ENCODE results near the gene ADGRL3.

ADGRL3 gene

DNA sequence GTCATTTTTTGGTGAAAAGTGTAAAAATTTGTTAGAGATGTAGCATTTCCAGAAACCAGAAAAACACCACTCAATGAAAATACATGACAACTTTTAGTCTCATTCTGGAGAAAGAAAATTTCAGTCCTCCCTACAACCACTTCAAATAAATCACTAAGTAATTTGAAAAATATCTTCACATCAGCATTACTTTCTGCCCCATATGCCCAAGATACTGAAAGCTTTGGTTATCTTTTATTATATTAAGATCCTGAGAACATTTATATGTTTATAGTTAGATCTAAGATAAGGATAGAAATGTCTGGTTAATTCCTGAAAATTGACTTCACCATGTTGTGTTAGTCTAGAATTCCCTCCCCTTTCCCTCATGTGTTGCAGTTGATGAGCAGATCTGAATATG is 119.0 kb downstream of the ADGRL3 start:
- H3K4me3 ChIP-seq (ENCODE audit: control insufficient read depth, low read depth, low read length), result no peak overlapping the region
- TF ChIP-seq, protein P1, sequence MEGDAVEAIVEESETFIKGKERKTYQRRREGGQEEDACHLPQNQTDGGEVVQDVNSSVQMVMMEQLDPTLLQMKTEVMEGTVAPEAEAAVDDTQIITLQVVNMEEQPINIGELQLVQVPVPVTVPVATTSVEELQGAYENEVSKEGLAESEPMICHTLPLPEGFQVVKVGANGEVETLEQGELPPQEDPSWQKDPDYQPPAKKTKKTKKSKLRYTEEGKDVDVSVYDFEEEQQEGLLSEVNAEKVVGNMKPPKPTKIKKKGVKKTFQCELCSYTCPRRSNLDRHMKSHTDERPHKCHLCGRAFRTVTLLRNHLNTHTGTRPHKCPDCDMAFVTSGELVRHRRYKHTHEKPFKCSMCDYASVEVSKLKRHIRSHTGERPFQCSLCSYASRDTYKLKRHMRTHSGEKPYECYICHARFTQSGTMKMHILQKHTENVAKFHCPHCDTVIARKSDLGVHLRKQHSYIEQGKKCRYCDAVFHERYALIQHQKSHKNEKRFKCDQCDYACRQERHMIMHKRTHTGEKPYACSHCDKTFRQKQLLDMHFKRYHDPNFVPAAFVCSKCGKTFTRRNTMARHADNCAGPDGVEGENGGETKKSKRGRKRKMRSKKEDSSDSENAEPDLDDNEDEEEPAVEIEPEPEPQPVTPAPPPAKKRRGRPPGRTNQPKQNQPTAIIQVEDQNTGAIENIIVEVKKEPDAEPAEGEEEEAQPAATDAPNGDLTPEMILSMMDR (IDR thresholded peaks at IDR 0.05; ENCODE audit: control insufficient read depth, insufficient read depth, low read depth, low read length, missing control alignments), result no peak
- DNase-seq (ENCODE audit: low read depth), result no peak

DNA sequence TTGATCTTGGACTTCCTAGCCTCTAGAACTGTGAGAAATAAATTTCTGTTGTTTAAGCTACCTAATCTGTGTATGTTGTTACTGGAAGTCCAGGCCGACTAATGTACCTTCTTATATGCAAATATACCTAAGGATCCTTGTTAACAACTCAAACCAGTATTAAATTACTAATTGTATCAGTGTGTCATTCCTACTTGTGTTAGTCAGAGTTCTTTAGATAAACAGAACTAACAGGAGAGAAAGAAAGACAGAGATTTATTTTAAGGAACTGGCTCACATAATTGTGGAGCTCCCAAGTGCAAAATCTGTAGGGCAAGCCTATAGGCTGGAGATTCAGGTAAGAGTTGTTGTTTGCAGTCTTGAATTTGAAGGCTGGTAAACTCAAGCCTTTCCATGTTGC is 120.0 kb downstream of the ADGRL3 start:
- no peak overlapping the region for H3K4me3 ChIP-seq (ENCODE audit: control insufficient read depth, low read depth, low read length)
- TF ChIP-seq, protein P1 (IDR thresholded peaks at IDR 0.05; ENCODE audit: control insufficient read depth, insufficient read depth, low read depth, low read length, missing control alignments), result no peak
- DNase-seq (ENCODE audit: low read depth), result no peak

DNA sequence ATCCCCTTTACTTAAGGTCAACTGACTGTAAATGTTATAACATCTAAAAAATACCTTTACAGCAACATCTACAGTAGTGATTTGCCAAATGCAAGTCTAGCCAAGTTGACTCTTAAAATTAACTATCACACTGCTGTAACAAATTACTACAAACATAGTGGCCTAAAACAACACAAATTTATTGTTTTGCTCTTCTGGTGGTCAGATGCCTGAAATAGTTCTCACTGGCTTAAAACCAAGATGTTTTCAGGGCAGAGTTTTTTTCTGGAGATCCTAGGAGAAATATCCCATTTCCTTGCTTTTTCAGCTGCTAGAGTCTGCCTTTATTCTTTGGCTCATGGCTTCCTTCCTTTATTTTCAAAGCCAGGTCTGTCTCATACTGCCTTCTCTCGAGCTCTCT is 120.5 kb downstream of the ADGRL3 start:
- no peak overlapping the region for H3K4me3 ChIP-seq (ENCODE audit: control insufficient read depth, low read depth, low read length)
- DNase-seq (ENCODE audit: low read depth), result no peak
- TF ChIP-seq, protein P1 (IDR thresholded peaks at IDR 0.05; ENCODE audit: control insufficient read depth, insufficient read depth, low read depth, low read length, missing control alignments), result no peak

DNA sequence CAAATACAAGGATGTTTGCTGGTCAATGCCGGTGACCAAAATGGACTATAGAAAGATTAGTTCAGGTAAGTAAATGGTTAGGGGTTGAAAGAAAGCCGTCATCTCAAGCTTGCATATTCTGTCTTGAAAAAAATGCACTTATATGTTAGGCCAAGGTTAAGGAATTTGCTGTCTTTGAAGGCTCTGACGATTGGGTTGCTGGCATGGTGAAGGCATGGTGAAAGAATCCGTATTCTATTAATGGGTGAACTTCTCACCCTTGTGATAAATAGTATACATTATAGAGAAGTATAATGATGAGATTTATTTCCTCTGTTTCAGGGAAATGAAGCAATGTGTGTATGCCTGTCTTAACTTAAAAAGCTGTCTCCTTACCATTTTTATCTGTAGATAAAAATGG is 132.6 kb downstream of the ADGRL3 start:
- TF ChIP-seq, protein P1 (IDR thresholded peaks at IDR 0.05; ENCODE audit: control insufficient read depth, insufficient read depth, low read depth, low read length, missing control alignments), result no peak
- H3K4me3 ChIP-seq (ENCODE audit: control insufficient read depth, low read depth, low read length), result no peak overlapping the region
- no peak for DNase-seq (ENCODE audit: low read depth)

DNA sequence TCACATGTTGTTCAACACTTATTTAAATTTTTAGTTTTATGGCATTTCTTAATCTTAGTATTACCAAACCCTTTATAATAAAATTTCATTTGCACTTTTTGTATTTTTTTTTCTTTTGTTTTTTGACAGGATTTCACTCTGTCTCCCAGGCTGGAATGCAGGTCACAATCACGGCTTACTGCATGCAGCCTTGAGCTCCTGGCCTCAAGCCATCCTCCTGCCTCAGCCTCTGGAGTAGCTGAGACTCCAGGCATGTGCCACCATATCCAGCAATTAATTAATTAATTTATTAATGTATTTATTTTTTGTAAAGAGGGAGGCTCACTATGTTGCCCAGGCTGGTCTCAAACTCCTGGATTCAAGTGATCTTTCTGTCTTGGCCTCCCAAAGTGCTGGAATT is 133.4 kb downstream of the ADGRL3 start:
- DNase-seq (ENCODE audit: low read depth), result no peak
- TF ChIP-seq, protein P1 (IDR thresholded peaks at IDR 0.05; ENCODE audit: control insufficient read depth, insufficient read depth, low read depth, low read length, missing control alignments), result no peak
- no peak overlapping the region for H3K4me3 ChIP-seq (ENCODE audit: control insufficient read depth, low read depth, low read length)

DNA sequence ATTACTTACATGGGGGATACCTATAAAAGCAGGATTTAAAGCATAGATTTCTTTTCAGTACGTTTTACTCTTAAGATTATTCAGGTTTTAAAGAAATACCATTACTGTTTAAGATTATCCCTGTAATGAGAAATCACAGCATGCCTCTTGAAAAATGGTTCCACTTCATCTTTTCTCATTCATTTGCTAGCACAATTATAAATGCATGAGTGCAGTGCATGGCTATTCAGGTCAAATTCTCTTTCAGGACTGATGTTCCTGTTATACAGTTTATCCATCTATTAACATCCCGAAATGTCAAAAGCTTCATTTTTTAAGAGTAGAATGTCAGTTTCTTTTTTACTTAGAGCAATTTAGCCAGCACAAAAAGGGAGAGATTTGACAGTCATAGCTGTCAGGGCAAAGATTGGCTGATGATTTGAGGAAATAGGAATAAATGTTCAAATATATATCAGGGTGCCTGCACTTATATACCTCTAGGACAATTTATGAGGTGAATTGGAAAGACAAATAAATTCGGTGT is 135.2 kb downstream of the ADGRL3 start:
- no peak for DNase-seq (ENCODE audit: low read depth)
- H3K4me3 ChIP-seq (ENCODE audit: control insufficient read depth, low read depth, low read length), result no peak overlapping the region
- TF ChIP-seq, protein P1 (IDR thresholded peaks at IDR 0.05; ENCODE audit: control insufficient read depth, insufficient read depth, low read depth, low read length, missing control alignments), result no peak

DNA sequence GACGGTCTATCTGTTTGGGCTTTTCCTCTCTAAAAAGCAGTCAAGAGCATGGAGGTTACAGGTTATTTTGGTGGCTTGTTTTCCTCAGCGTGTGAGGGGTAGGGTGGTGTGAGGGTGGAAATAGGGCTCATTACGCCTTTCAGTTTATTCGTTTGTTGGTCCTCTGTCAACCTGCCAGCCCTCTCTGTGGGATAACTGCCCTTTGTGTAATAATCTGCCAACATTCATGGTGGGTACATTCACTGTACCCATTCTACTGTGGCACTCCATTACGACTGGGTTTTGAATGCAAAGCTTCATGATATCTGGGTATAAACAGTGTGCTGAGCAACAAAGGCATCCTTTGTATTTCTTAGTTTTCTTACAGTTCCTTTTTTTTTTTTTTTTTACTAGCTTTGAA is 136.4 kb downstream of the ADGRL3 start:
- no peak for DNase-seq (ENCODE audit: low read depth)
- TF ChIP-seq, protein P1 (IDR thresholded peaks at IDR 0.05; ENCODE audit: control insufficient read depth, insufficient read depth, low read depth, low read length, missing control alignments), result no peak
- H3K4me3 ChIP-seq (ENCODE audit: control insufficient read depth, low read depth, low read length), result no peak overlapping the region
